Mesothelial cell of epicardium (in vitro differentiated cells): Measurements from ENCODE around the gene SPOPL. TPM values are rescaled to one million over a fixed set of nuclear protein-coding genes. Genes with fewer than 3 reads are reported as not detected.

Experiments
- DNase-seq, 2 experiments: peaks; one replicate each; pipeline ENCODE4 v3.0.0; 2021; ENCODE audit warnings: low spot score in 2 of 2; ENCODE audit not compliant: unreplicated experiment in 2 of 2
- H3K27ac Mint-ChIP-seq: 2 replicates; pipeline ENCODE4 v1.8.0; 2021; ENCODE audit warnings: mixed read lengths
- H3K27me3 Mint-ChIP-seq: 2 replicates; pipeline ENCODE4 v1.8.0; 2021; ENCODE audit warnings: low read depth, mixed read lengths
- H3K36me3 Mint-ChIP-seq: 2 replicates; pipeline ENCODE4 v1.8.0; 2021; ENCODE audit warnings: mixed read lengths
- H3K4me1 Mint-ChIP-seq: 2 replicates; pipeline ENCODE4 v1.8.0; 2021; ENCODE audit warnings: mixed read lengths
- H3K4me3 Mint-ChIP-seq: 2 replicates; pipeline ENCODE4 v1.8.0; 2021; ENCODE audit warnings: mild to moderate bottlenecking, moderate library complexity, mixed read lengths
- H3K9me3 Mint-ChIP-seq: 2 replicates; pipeline ENCODE4 v1.8.0; 2021; ENCODE audit warnings: mixed read lengths
- CTCF ChIP-seq: fragments of 200-600 bp; sonication (generic); IDR thresholded peaks from one replicate; pipeline ENCODE4 v1.5.0; 2021; ENCODE audit warnings: antibody characterized with exemption; ENCODE audit not compliant: unreplicated experiment
- total RNA-seq: library from RNA; stranded (reverse); gene quantifications from 3 replicates; pipeline ENCODE4 v1.2.1, GENCODE V29; 2021

The SPOPL gene
- total RNA-seq, 1 donor from 2014 or later: 28.7 TPM

- peak overlapping the region; percentile 97 for H3K27ac Mint-ChIP-seq
- no peaks in the 10 kb centered on the region for H3K36me3 Mint-ChIP-seq
- H3K4me3 Mint-ChIP-seq: peak overlapping the region; percentile 99
- H3K9me3 Mint-ChIP-seq: no peaks in the 10 kb centered on the region
- H3K4me1 Mint-ChIP-seq: peaks cover 48% of the 10 kb centered on the region
- H3K27me3 Mint-ChIP-seq: no peaks in the 10 kb centered on the region
- no peak for DNase-seq
- no peak for TF ChIP-seq CTCF
Measured at GRCh38 chr2:138502255-138503086, 901 bp downstream of the SPOPL start.

GRCh38 chr2:138503087-138503442, 1.5 kb downstream of the SPOPL start:
- no peaks in the 10 kb centered on the region for H3K36me3 Mint-ChIP-seq
- TF ChIP-seq CTCF: no peak
- H3K4me1 Mint-ChIP-seq: peaks cover 48% of the 10 kb centered on the region
- no peak for DNase-seq
- peak overlapping the region; percentile 97 for H3K27ac Mint-ChIP-seq
- no peaks in the 10 kb centered on the region for H3K27me3 Mint-ChIP-seq
- H3K4me3 Mint-ChIP-seq: peak overlapping the region; percentile 99
- no peaks in the 10 kb centered on the region for H3K9me3 Mint-ChIP-seq

- Mint-ChIP-seq H3K36me3 (no peaks in the 10 kb centered on the region), H3K9me3 (no peaks in the 10 kb centered on the region), H3K4me3 (peak overlapping the region; percentile 99), H3K27ac (no peak overlapping the region), H3K4me1 (peaks cover 48% of the 10 kb centered on the region), H3K27me3 (no peaks in the 10 kb centered on the region)
- no peak for TF ChIP-seq CTCF
- no peak for DNase-seq
Measured at GRCh38 chr2:138503652-138504051, 2.1 kb downstream of the SPOPL start.

- H3K36me3 Mint-ChIP-seq: no peaks in the 10 kb centered on the region
- H3K9me3 Mint-ChIP-seq: no peaks in the 10 kb centered on the region
- peak overlapping the region; percentile 99 for H3K4me3 Mint-ChIP-seq
- DNase-seq: no peak
- H3K4me1 Mint-ChIP-seq: peaks cover 50% of the 10 kb centered on the region
- TF ChIP-seq CTCF: no peak
- no peak overlapping the region for H3K27ac Mint-ChIP-seq
- H3K27me3 Mint-ChIP-seq: no peaks in the 10 kb centered on the region
Measured at GRCh38 chr2:138504092-138504491, 2.5 kb downstream of the SPOPL start.

GRCh38 chr2:138504546-138505235, 3.1 kb downstream of the SPOPL start:
- DNase-seq: no peak
- Mint-ChIP-seq H3K4me1 (peaks cover 49% of the 10 kb centered on the region), H3K27ac (no peak overlapping the region), H3K4me3 (peak overlapping the region; percentile 2), H3K36me3 (no peaks in the 10 kb centered on the region), H3K27me3 (no peaks in the 10 kb centered on the region), H3K9me3 (no peaks in the 10 kb centered on the region)
- no peak for TF ChIP-seq CTCF
